HG03558 (cell line): ENCODE results near the gene EFEMP1.
A peak's percentile ranks its signal among the peaks of the same experiment; 100 is the strongest.

ENCODE experiments used
- ATAC-seq: cut with Tn5 transposase; IDR thresholded peaks from one replicate; pipeline ENCODE4 v1.9.1; 2021; ENCODE audit warnings: moderate number of reproducible peaks; ENCODE audit not compliant: unreplicated experiment; ENCODE audit errors: extremely low read depth

Gene EFEMP1

GRCh38 chr2:55936351-55936750, 12.8 kb upstream of the EFEMP1 start:
- no peak for ATAC-seq

DNA sequence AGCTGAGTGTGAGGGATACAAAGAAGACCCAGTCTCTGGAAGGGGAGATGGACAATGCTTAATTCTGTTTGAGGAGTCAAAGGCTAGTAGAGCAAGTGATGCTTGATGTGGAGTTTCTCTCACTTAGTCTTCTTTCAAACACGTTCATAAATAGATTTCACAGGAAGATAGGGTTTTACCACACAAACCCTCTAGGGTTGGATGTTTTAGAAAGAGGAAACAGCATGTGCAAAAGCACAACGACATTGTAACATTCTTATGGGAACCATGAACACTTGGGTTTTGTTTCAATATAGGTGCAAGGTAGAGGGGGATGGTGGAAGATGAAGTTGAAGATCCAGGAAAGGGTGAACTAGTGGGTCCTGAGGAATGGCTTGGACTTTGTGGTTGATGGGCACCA, 10.8 kb upstream of the EFEMP1 start:
- ATAC-seq, result no peak

- ATAC-seq, result no peak
Measured at GRCh38 chr2:55932843-55933242, 9.3 kb upstream of the EFEMP1 start.

DNA sequence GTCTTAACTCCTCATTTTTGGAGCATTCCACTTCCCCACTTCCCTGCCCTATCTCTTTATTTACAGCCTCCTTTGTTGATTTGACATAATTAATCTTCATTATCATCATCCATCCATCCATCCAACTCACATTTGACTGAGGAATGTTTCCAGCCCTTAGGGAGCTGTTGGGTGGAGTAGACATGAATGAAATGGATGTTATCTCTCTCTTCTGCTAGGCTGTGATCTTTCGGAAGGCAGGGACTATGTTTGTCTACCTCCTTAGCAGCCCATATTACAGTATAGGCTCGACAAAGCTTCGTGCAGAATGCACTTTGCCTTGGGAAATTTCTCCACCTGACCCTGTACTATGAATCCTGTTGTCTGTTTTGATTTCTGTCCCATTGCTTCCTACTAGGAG, 7.7 kb upstream of the EFEMP1 start:
- ATAC-seq, result no peak

- no peak for ATAC-seq
Measured at GRCh38 chr2:55929476-55929875, 5.9 kb upstream of the EFEMP1 start.

DNA sequence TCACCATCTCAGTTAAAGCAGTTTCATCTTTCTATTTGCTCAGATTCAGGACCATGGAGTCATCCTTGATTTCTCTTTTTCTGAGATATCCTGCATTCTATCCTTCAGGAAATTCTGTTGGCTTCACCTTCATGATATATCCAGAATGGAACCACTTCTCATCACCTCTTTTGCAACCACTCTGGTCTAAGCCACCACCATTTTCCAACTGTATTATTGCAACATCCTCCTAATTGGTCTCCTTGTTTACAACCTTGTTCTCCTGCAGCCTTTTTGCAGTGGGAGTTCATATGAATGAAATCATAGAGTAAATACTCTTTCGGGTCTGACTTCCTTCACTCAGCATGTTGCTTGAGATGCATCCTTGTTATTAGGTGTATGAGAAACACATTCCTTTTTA, 3.4 kb upstream of the EFEMP1 start:
- no peak for ATAC-seq

GRCh38 chr2:55926246-55926645, 2.7 kb upstream of the EFEMP1 start:
- ATAC-seq, result no peak

- no peak for ATAC-seq
Measured at GRCh38 chr2:55923982-55924321, 370 bp upstream of the EFEMP1 start.

GRCh38 chr2:55922291-55922907, 1.2 kb downstream of the EFEMP1 start:
- no peak for ATAC-seq

DNA sequence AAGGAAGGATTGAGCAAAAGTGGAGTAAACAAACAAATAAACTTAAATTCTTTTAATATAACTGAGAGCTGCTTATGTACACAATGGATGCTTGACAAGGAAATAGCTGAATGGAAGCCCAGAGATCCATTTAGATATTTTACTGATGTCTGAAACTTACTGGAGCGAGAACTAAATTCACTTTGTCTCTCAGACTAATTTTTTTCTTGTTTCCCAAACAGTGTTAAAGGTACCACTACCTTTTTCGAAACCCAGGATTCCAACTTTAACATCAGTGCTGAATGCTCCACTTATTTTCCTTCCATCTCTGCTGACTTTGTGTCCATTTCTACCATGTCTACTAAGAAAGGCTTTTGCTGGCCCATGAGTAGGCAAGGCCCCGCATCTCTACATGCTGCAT, 4.0 kb downstream of the EFEMP1 start:
- ATAC-seq, result no peak

DNA sequence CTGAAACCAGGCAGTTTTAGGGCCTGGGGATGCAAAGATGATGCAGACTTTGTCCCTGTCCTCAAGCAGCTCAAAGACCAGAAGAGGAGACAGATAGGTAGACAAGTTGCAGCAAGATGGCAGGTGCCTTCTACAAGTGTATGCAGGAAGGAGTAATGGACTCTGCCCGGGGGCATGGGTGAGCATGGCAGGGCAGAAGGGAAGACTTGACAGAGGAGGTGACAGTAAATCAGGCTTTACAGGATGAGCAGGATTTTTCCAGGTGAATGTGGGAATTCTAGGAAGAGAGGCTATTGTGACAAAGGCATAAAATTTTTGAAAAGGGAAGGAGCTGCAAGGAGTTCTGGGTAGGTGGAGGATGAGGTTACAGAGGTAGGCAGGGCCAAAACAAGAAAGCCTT, 4.7 kb downstream of the EFEMP1 start:
- ATAC-seq, result no peak

- ATAC-seq, result no peak
Measured at GRCh38 chr2:55917713-55918390, 5.7 kb downstream of the EFEMP1 start.

- ATAC-seq, result peak; percentile 50
Measured at GRCh38 chr2:55917117-55917516, 6.5 kb downstream of the EFEMP1 start.

DNA sequence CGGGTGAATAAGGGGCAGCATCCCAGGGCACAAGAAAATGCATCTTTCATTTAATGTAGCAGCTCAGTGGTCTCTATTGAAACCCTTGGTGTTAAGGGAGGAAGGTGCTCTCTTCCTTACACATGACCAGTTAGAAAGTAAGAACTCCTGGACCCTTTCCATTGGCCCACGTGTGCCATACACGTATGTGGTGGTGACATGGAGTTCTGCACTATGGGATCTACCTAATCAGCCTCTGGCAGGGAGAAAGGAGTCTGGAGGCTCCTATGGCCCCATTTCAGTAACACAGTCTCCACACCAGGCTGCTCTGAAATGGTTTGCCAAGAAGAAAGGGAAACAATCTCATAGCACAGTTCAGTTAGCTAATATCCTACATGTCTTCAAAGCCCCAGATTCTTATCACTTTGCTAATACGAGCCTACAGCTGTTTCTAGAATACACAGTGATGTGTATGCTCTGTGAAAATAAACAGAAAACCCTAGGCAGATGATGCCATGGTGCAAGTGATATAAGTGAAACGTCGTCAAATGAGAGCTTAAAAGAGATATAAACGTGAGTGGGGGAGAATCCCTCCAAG, 7.0 kb downstream of the EFEMP1 start:
- ATAC-seq, result peak; percentile 5

DNA sequence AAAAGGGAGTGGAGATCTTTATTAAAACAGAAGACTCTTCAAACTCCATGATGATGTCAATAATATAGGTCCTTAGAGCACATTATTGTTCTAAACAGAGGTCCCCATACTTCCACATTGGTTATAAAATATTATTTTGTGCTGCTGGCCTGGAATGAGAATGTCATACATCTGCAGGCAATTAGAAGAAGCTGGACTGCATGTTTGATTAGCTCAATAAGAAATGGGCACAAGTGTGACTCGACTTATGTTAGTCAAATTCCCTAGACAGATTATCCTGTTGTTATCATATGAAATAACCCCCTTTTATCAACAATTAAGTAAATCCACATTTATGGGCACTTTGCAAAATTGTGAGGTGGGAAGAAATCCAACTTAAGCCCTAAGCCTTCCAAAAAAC, 8.8 kb downstream of the EFEMP1 start:
- ATAC-seq, result no peak

DNA sequence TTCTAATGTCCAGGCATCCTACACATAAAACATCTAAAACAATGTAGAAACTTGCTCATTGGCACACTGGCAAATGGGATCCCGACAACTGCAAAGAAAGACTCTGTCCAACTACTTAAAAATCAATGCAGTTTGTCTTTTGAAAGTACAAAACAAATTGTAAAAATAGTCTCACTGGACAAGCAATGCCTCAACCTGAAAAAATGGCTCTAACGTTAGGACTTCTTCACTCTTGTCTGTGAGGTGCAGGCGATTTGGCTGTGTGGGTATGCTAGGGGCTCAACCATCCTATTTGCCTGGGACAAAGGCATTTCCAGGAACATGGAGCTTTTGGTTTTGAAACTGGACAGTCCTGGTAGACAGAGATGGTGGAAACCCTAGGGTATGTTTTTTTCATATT, 10.7 kb downstream of the EFEMP1 start:
- ATAC-seq, result no peak

GRCh38 chr2:55910077-55910476, 13.5 kb downstream of the EFEMP1 start:
- no peak for ATAC-seq

- ATAC-seq, result no peak
Measured at GRCh38 chr2:55907686-55908085, 15.9 kb downstream of the EFEMP1 start.

GRCh38 chr2:55906993-55907392, 16.6 kb downstream of the EFEMP1 start:
- no peak for ATAC-seq

DNA sequence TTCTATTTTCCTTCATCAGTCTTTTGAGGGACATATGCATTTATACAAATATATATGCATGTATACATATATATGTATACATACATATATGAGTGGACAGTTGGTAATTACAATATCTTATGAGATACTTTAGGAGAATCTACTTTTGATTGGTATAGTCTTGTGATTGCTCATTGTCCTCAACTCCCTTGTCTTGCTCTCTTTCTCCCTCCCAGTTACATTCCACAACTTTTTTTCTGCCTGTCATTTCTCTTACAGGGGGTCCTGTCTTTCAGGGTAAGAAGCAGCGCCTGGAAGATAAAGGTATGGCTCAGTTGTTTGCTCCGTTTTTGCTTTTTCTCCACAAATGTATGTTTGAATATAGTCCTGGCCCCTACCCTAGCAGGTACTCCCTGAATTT, 19.9 kb downstream of the EFEMP1 start:
- no peak for ATAC-seq

GRCh38 chr2:55902971-55903370, 20.6 kb downstream of the EFEMP1 start:
- ATAC-seq, result no peak

GRCh38 chr2:55902429-55902828, 21.2 kb downstream of the EFEMP1 start:
- no peak for ATAC-seq
